GM12878 (cell line): ENCODE data around the gene UST. TPM values are rescaled to one million over a fixed set of nuclear protein-coding genes. Genes with fewer than 3 reads are reported as not detected.

ENCODE experiments used
- ATAC-seq: fragments of 200-7000 bp; cut with Tn5 transposase; 3 replicates; pipeline ENCODE4 v1.9.1; 2020; ENCODE audit warnings: mild to moderate bottlenecking, moderate library complexity
- BruUV-seq: library from RNA; stranded (reverse); fragments of 400-500 nt; replicated peaks from 2 replicates; lab custom pipeline; 2021; lab: Mats Ljungman, UMichigan
- CTCF ChIA-PET: fragments of 300-600 bp; sonication (Branson Sonifier 250); formaldehyde crosslinking; extraction: SDS; loops from one replicate; lab custom pipeline; 2021; ENCODE audit warnings: inconsistent platforms; lab: Yijun Ruan, JAX
- POLR2A ChIA-PET: fragments of 350-600 bp; formaldehyde crosslinking; extraction: SDS; loops from one replicate; lab custom pipeline; 2021; ENCODE audit warnings: inconsistent platforms; lab: Charles Lee
- RAD21 ChIA-PET: fragments of 300-600 bp; sonication (Branson Sonifier 250); formaldehyde crosslinking; loops from one replicate; lab custom pipeline; 2023; ENCODE audit warnings: antibody characterized with exemption; ENCODE audit not compliant: unreplicated experiment; lab: Charles Lee
- SMC1A ChIA-PET: fragments of 300-600 bp; sonication (Branson Sonifier 250); formaldehyde crosslinking; loops from one replicate; lab custom pipeline; 2023; ENCODE audit not compliant: unreplicated experiment, uncharacterized antibody; lab: Charles Lee
- DNase-seq: peaks from one replicate; pipeline ENCODE4 v3.0.0-alpha.2; 2011; ENCODE audit warnings: low read depth, low spot score
- FAIRE-seq: peaks from 3 replicates; lab custom pipeline; 2011; peaks lifted over from hg19 to GRCh38; lab: Jason Lieb, UNC
- H2AFZ ChIP-seq: 2 replicates; pipeline ENCODE4 v1.6.0; 2011; ENCODE audit warnings: low read depth, low read length, control low read depth; ENCODE audit not compliant: control insufficient read depth
- H3K27ac ChIP-seq: 2 replicates; pipeline ENCODE4 v1.5.1; 2011; ENCODE audit warnings: control low read depth; ENCODE audit not compliant: control insufficient read depth, insufficient read depth
- H3K27me3 ChIP-seq, 2 experiments: replicated peaks in 1 of 2; 2 replicates each; pipeline versions ENCODE4 v1.6.0 to v1.6.1; 2011; ENCODE audit warnings: low read length in 1 of 2; ENCODE audit not compliant: control insufficient read depth in 2 of 2, insufficient read depth in 2 of 2
- H3K36me3 ChIP-seq, 2 experiments: 2 replicates each; pipeline ENCODE4 v1.5.1; 2011; ENCODE audit warnings: low read length in 1 of 2; ENCODE audit not compliant: control insufficient read depth in 2 of 2, insufficient read depth in 2 of 2
- H3K4me1 ChIP-seq: 2 replicates; pipeline ENCODE4 v1.6.1; 2011; ENCODE audit warnings: mild to moderate bottlenecking, low read length, moderate library complexity, mixed read lengths; ENCODE audit not compliant: control insufficient read depth, insufficient read depth
- H3K4me2 ChIP-seq: 2 replicates; pipeline ENCODE4 v1.6.0; 2011; ENCODE audit warnings: control low read depth; ENCODE audit not compliant: control insufficient read depth, insufficient read depth
- H3K4me3 ChIP-seq: fragments of 200-600 bp; sonication (generic); 2 replicates; pipeline ENCODE4 v1.5.1; 2016
- H3K79me2 ChIP-seq: 2 replicates; pipeline ENCODE4 v1.6.0; 2011; ENCODE audit warnings: low read length; ENCODE audit not compliant: control insufficient read depth, insufficient read depth
- H3K9ac ChIP-seq: 2 replicates; pipeline ENCODE4 v1.8.0; 2011; ENCODE audit warnings: low read length, control low read depth, mixed read lengths; ENCODE audit not compliant: control insufficient read depth, insufficient read depth
- H3K9me3 ChIP-seq: replicated peaks from 3 replicates; pipeline ENCODE4 v1.5.1; 2011; ENCODE audit warnings: mild to moderate bottlenecking, low read length; ENCODE audit not compliant: control insufficient read depth, insufficient read depth
- H4K20me1 ChIP-seq: 2 replicates; pipeline ENCODE4 v1.6.0; 2011; ENCODE audit not compliant: control insufficient read depth, insufficient read depth
- HDAC6 ChIP-seq: fragments of 200-600 bp; sonication (generic); IDR thresholded peaks from one replicate; pipeline ENCODE4 v1.8.0; 2017; ENCODE audit warnings: antibody characterized with exemption; ENCODE audit not compliant: unreplicated experiment
- IRF4 ChIP-seq: IDR thresholded peaks from 2 replicates; pipeline ENCODE4 v1.6.1; 2011; ENCODE audit warnings: low read depth, low read length
- JUNB ChIP-seq: IDR thresholded peaks from 2 replicates; pipeline ENCODE4 v1.6.1; 2016; ENCODE audit warnings: antibody characterized with exemption, mild to moderate bottlenecking
- NFYB ChIP-seq: IDR thresholded peaks from 2 replicates; pipeline ENCODE4 v1.6.1; 2011; ENCODE audit warnings: low read depth, mild to moderate bottlenecking, low read length, improper control_type of control experiment, moderate library complexity; ENCODE audit not compliant: insufficient read depth
- NR2C2 ChIP-seq: IDR thresholded peaks from 2 replicates; pipeline ENCODE4 v1.6.1; 2011; ENCODE audit warnings: borderline replicate concordance, low read depth; ENCODE audit not compliant: control insufficient read depth, insufficient read length
- POLR2A ChIP-seq: IDR thresholded peaks from 2 replicates; pipeline ENCODE4 v1.6.1; 2011; ENCODE audit warnings: low read depth, mild to moderate bottlenecking, low read length
- POLR2AphosphoS2 ChIP-seq: IDR thresholded peaks from 2 replicates; pipeline ENCODE4 v1.6.1; 2011; ENCODE audit warnings: low read depth, mild to moderate bottlenecking, low read length, improper control_type of control experiment, moderate library complexity
- POU2F2 ChIP-seq: IDR thresholded peaks from 3 replicates; pipeline ENCODE4 v1.6.1; 2011; ENCODE audit warnings: low read depth, mild to moderate bottlenecking, low read length, borderline replicate concordance
- RCOR1 ChIP-seq: conservative IDR thresholded peaks from 2 replicates; pipeline ENCODE4 v1.6.1; 2012; ENCODE audit warnings: low read depth, low read length, improper control_type of control experiment
- RFX5 ChIP-seq: IDR thresholded peaks from 2 replicates; pipeline ENCODE4 v1.6.1; 2011; ENCODE audit warnings: low read depth, low read length, improper control_type of control experiment
- SIN3A ChIP-seq: IDR thresholded peaks from 2 replicates; pipeline ENCODE4 v1.6.1; 2012; ENCODE audit warnings: low read depth, low read length, improper control_type of control experiment
- SMC3 ChIP-seq: IDR thresholded peaks from 2 replicates; pipeline ENCODE4 v1.6.1; 2011; ENCODE audit warnings: low read length, improper control_type of control experiment, borderline replicate concordance
- SP1 ChIP-seq: IDR thresholded peaks from one replicate; pipeline ENCODE4 v1.6.1; 2011; ENCODE audit warnings: low read depth, low read length
- SPI1 ChIP-seq: IDR thresholded peaks from 2 replicates; pipeline ENCODE4 v1.6.1; 2011; ENCODE audit warnings: low read depth, mild to moderate bottlenecking, low read length, moderate library complexity, borderline replicate concordance; ENCODE audit not compliant: insufficient read depth
- ZZZ3 ChIP-seq: IDR thresholded peaks from 2 replicates; pipeline ENCODE4 v1.6.1; 2011; ENCODE audit warnings: low read depth; ENCODE audit not compliant: control insufficient read depth, insufficient read length
- WGBS: methylation state at CpG from one replicate; pipeline ENCODE4 v1.1.6; 2016; ENCODE audit warnings: low lambda C conversion rate; ENCODE audit not compliant: insufficient replicate concordance, insufficient coverage; ENCODE audit errors: missing lambda C conversion rate; 5-methylcytosine and 5-hydroxymethylcytosine counted together
- in situ Hi-C: fragments of 300-500 bp; cut with MboI; formaldehyde crosslinking; loops from 9 replicates; pipeline ENCODE4 v1.14.3; 2018; ENCODE audit warnings: mixed read lengths
- intact Hi-C: fragments of 100-400 bp; cut with micrococcal nuclease; formaldehyde crosslinking; loops from one replicate; pipeline ENCODE4 v1.14.2; 2022; ENCODE audit not compliant: unreplicated experiment
- polyA plus RNA-seq, 11 experiments: library from polyadenylated mRNA; depleted of rRNA in 4 of 11; unstranded in 6 of 11; stranded (reverse) in 5 of 11; fragments of >200 nt; fragmentation: Nextera tagmentation in 4 of 11; fragmentation: Illumina TruSeq in 1 of 11; extraction: Ambion mirVana in 4 of 11; extraction: Trizol in 1 of 11; gene quantifications; 1 replicate in 1 of 11; 2 replicates in 10 of 11; pipeline versions ENCODE4 v1.2.1 to v1.2.3, GENCODE V29; 2011 to 2016; ENCODE audit warnings: inconsistent platforms in 2 of 11, missing spikeins in 2 of 11, low read depth in 1 of 11
- total RNA-seq, 4 experiments: library from RNA; depleted of rRNA in 3 of 4; stranded (reverse); fragments of >200 nt in 3 of 4; fragmentation: Illumina TruSeq in 1 of 4; extraction: Trizol in 1 of 4; gene quantifications; 2 replicates each; pipeline versions ENCODE4 v1.2.1 to v1.2.3, GENCODE V29; 2013 to 2021
- TF ChIP-seq, protein P1 (sequence below): fragments of 450-650 bp; IDR thresholded peaks from 2 replicates; pipeline ENCODE4 v1.6.1; 2016; ENCODE audit warnings: mild to moderate bottlenecking
- TF ChIP-seq, protein P2 (sequence below): fragments of 450-650 bp; conservative IDR thresholded peaks from 2 replicates; pipeline ENCODE4 v1.6.1; 2017; ENCODE audit warnings: mild to moderate bottlenecking, moderate library complexity

The UST gene
- total and polyA plus RNA-seq, 10 of the 15 experiments (the other 5 are each of a cell fraction or from before 2014, with no cell fraction given), result 0.74 to 43.3 (median 2.2) TPM

DNA sequence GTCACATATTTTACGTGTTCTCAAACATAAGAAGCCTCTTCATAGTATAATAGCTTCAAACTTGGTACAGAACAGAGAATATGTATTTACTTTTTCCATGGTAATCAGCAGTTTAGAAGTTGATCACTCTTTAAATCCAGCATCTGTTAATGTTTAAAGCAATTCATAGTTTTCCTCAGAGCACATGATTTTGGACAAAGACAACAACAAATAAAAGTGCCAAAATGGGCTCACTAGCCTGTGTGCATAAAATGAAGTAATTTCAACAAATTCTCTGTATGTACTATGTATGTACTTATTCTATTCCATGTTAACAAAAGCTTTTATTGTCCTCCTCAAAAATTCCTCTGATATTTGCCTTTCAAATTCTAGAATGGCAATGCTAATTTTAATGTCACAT is 38.1 kb upstream of the UST start:
- Histone ChIP-seq H3K4me3 (no peak overlapping the region), H3K4me1 (no peaks in the 10 kb centered on the region), H3K9me3 (no peaks in the 10 kb centered on the region; the same call in 1 of the 3 replicates), H2AFZ (no peak overlapping the region), H4K20me1 (no peaks in the 10 kb centered on the region), H3K4me2 (no peak overlapping the region), H3K79me2 (no peaks in the 10 kb centered on the region), H3K27ac (no peak overlapping the region), H3K27me3 (no peaks in the 10 kb centered on the region; a peak in 1 of 4 replicates), H3K36me3 (no peaks in the 10 kb centered on the region), H3K9ac (no peak overlapping the region)
- no peak for TF ChIP-seq JUNB
- no peak for TF ChIP-seq RCOR1
- TF ChIP-seq, protein P1, sequence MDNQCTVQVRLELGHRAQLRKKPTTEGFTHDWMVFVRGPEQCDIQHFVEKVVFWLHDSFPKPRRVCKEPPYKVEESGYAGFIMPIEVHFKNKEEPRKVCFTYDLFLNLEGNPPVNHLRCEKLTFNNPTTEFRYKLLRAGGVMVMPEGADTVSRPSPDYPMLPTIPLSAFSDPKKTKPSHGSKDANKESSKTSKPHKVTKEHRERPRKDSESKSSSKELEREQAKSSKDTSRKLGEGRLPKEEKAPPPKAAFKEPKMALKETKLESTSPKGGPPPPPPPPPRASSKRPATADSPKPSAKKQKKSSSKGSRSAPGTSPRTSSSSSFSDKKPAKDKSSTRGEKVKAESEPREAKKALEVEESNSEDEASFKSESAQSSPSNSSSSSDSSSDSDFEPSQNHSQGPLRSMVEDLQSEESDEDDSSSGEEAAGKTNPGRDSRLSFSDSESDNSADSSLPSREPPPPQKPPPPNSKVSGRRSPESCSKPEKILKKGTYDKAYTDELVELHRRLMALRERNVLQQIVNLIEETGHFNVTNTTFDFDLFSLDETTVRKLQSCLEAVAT, result no peak
- TF ChIP-seq ZZZ3, result no peak
- no peak for TF ChIP-seq SMC3
- ChIA-PET POLR2A (no interaction called here), SMC1A (no interaction called here), RAD21 (no interaction called here), CTCF (no interaction called here)
- ATAC-seq (no peak), FAIRE-seq (no peak), DNase-seq (no peak)
- intact Hi-C loops (no loop called here), in situ Hi-C loops (no loop called here)
- 38% methylated on average over 1 of the region's 1 CpG for WGBS
- no TSS peak for BruUV-seq

DNA sequence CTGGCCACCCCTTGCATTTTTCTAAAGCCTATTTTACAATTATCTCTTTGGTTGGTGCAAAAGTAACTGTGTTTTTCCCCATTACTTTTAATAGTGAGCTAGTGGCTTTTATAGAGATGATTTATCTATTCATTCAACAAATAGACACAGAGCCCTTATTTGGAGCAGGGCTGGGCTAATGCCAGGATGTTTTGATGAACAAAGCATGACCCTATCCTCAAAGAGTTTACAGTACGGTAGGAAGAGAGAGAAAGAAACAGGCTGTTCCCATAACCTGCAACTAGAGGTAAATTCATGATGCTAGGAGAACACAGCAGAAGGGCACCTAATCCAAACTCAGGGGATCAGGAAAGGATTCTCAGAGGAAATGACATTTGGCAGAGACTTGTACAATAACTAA is 37.3 kb upstream of the UST start:
- ATAC-seq, result no peak
- POLR2A ChIA-PET, result no interaction called here
- TF ChIP-seq SPI1 (no peak), POU2F2 (no peak), NR2C2 (no peak), IRF4 (no peak), POLR2A (no peak), RFX5 (no peak), SP1 (no peak), NFYB (no peak), RCOR1 (no peak), HDAC6 (no peak), POLR2AphosphoS2 (no peak), SIN3A (no peak)
- TF ChIP-seq, protein P2, sequence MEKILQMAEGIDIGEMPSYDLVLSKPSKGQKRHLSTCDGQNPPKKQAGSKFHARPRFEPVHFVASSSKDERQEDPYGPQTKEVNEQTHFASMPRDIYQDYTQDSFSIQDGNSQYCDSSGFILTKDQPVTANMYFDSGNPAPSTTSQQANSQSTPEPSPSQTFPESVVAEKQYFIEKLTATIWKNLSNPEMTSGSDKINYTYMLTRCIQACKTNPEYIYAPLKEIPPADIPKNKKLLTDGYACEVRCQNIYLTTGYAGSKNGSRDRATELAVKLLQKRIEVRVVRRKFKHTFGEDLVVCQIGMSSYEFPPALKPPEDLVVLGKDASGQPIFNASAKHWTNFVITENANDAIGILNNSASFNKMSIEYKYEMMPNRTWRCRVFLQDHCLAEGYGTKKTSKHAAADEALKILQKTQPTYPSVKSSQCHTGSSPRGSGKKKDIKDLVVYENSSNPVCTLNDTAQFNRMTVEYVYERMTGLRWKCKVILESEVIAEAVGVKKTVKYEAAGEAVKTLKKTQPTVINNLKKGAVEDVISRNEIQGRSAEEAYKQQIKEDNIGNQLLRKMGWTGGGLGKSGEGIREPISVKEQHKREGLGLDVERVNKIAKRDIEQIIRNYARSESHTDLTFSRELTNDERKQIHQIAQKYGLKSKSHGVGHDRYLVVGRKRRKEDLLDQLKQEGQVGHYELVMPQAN, result no peak

More for the DNA sequence above, 37.3 kb upstream of the UST start:
- Histone ChIP-seq H3K9me3 (no peaks in the 10 kb centered on the region; the same call in 1 of the 3 replicates), H2AFZ (no peak overlapping the region), H3K4me3 (no peak overlapping the region), H3K27me3 (no peaks in the 10 kb centered on the region; a peak in 1 of 4 replicates), H3K4me1 (no peaks in the 10 kb centered on the region), H3K36me3 (no peaks in the 10 kb centered on the region), H3K79me2 (no peaks in the 10 kb centered on the region), H3K9ac (no peak overlapping the region), H3K4me2 (no peak overlapping the region), H4K20me1 (no peaks in the 10 kb centered on the region), H3K27ac (no peak overlapping the region)
- BruUV-seq, result no TSS peak
- CTCF ChIA-PET, result no interaction called here
- intact Hi-C loops, result no loop called here
- SMC1A ChIA-PET, result no interaction called here
- DNase-seq (no peak), FAIRE-seq (no peak)
- in situ Hi-C loops, result no loop called here
- RAD21 ChIA-PET, result no interaction called here
- WGBS, result 83% methylated on average over 1 of the region's 1 CpG
